C4-2B (cell line): ENCODE data around the gene USP34.

Experiments
- H3K27ac ChIP-seq: fragments of 450-650 bp; 2 replicates; pipeline ENCODE4 v1.5.1; 2017
- ZFX ChIP-seq: fragments of 450-650 bp; IDR thresholded peaks from 2 replicates; pipeline ENCODE4 v1.6.1; 2017
- TF ChIP-seq, protein P1 (sequence below): fragments of 450-650 bp; conservative IDR thresholded peaks from 2 replicates; pipeline ENCODE4 v1.5.1; 2017; ENCODE audit warnings: mild to moderate bottlenecking

USP34 gene

DNA sequence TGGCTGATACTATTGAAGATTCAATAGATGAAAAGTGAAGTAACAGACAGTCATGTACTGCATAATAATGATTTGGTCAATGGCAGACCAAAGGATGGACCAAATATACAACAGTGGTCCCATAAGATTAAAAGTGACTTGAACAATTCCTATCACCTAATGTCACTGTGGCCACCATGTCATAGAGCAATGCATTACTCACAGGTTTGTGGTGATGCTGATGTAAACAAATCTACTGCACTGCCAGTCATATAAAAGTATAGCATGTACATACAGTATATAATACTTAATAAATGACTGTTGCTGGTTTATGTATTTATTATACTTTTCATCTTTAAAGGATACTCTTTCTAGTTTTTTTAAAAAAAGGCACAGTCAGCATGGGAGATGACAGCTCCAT, 99.9 kb downstream of the USP34 start:
- no peak overlapping the region for H3K27ac ChIP-seq

DNA sequence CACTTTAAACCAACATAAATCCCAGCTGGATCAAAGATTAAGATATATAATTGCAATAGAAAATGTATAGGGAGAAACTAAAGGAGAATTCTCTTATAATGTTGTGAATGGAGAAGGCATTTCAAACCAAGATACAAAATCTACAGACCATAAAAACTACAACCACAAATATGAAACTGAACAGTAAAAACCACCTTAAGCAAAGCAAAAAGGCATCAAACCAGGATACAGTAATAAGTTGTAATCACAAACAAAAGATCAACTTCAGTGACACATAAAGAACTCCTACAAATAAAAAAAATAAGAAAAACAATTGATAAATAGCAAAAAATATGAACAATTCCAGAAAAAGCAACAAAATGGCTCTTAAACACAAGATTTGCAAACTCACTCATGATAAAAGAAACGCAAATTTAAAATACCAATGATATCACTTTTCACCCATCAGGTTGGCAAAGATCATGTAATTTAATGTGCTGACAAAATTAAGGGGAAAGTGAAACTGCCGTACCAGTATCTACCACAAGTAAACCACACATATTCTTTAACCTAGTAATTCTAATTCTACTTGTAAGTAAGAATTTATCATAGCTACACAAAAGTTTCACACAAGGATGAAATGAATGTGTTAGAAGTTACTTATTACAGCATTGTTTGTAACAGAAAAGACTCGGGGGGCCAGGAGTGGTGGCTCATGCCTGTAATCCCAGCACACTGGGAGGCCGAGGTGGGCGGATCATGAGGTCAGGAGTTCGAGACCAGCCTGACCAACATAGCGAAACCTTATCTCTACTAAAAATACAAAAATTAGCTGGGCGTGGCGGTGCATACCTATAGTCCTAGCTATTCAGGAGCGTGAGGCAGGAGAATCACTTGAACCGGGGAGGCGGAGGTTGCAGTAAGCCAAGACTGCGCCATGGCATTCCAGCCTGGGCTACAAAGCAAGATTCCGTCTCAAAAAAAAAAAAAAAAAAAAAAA, 101.9 kb downstream of the USP34 start:
- H3K27ac ChIP-seq: no peak overlapping the region
- TF ChIP-seq, protein P1, sequence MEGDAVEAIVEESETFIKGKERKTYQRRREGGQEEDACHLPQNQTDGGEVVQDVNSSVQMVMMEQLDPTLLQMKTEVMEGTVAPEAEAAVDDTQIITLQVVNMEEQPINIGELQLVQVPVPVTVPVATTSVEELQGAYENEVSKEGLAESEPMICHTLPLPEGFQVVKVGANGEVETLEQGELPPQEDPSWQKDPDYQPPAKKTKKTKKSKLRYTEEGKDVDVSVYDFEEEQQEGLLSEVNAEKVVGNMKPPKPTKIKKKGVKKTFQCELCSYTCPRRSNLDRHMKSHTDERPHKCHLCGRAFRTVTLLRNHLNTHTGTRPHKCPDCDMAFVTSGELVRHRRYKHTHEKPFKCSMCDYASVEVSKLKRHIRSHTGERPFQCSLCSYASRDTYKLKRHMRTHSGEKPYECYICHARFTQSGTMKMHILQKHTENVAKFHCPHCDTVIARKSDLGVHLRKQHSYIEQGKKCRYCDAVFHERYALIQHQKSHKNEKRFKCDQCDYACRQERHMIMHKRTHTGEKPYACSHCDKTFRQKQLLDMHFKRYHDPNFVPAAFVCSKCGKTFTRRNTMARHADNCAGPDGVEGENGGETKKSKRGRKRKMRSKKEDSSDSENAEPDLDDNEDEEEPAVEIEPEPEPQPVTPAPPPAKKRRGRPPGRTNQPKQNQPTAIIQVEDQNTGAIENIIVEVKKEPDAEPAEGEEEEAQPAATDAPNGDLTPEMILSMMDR: no peak
- TF ChIP-seq ZFX: no peak

More for the DNA sequence above, 99.9 kb downstream of the USP34 start:
- TF ChIP-seq ZFX: no peak
- TF ChIP-seq, protein P1: no peak

DNA sequence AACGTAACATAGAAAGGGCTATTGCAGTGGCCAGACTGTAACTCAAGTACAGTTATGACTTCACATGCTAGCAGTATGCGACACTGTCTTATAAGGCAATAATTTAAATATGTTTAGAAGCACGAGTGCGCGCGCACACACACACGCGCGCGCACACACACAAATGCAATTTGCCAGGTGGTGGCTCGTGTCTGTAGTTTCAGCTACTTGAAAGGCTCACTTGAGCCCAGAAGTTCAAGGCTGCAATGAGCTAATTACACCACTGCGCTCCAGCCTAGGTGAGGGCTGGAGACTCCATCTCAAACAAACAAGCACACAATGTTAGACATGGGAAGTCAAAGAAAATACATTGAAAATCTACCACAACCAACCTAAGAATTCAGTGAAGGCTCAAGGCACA, 103.7 kb downstream of the USP34 start:
- TF ChIP-seq, protein P1: no peak
- TF ChIP-seq ZFX: no peak
- H3K27ac ChIP-seq: no peak overlapping the region

DNA sequence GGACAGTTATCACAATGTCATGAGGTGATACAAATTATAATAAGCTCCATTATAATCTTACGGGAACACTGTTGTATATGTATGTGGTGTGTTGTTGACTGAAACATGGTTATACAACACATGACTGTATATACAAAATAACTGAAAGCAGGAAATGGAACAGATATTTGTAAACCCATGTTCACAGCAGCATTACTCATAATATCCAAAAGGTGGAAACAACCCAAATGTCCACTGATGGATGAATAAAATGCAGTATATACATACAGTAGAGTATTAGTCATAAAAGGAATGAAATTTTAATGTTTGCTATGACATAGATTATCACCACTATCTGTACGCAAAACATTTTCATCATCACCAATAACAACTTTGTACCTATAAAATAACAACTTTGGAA, 107.3 kb downstream of the USP34 start:
- TF ChIP-seq, protein P1: no peak
- TF ChIP-seq ZFX: no peak
- no peak overlapping the region for H3K27ac ChIP-seq

DNA sequence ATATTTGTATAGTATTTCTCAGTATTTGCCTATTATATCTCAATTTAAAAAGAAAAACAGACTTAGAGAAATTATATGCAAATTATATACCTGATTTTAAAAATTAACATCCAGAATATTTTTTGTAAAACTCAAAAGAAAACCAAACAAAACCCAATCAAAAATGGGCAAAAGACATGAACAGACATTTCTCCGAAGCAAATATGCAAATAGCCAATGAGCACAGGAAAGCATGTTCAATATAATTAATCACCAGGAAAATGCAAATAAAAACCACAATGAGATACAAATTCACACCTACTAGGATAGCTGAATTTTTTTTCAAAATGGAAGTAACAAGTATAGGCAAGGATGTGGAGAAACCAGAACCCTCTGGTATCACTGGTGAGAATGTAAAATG, 108.0 kb downstream of the USP34 start:
- H3K27ac ChIP-seq: no peak overlapping the region
- TF ChIP-seq, protein P1: no peak
- no peak for TF ChIP-seq ZFX

DNA sequence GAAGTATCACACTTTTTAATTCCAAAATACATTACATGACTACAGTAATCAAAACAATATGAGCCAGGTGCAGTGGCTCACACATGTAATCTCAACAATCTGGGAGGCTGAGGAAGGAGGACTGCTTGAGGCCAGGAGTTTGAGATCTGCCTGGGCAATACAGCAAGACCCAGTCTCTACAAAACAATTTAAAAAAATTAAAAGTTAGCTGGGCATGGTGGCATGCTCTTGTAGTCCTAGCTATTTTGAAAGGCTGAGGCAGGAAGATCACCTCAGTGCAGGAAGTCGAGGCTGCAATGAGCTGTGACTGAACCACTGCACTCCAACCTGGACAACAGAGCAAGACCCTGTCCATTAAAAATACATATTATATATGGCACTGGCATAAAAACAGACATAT, 109.8 kb downstream of the USP34 start:
- H3K27ac ChIP-seq: no peak overlapping the region
- TF ChIP-seq, protein P1: no peak
- no peak for TF ChIP-seq ZFX

DNA sequence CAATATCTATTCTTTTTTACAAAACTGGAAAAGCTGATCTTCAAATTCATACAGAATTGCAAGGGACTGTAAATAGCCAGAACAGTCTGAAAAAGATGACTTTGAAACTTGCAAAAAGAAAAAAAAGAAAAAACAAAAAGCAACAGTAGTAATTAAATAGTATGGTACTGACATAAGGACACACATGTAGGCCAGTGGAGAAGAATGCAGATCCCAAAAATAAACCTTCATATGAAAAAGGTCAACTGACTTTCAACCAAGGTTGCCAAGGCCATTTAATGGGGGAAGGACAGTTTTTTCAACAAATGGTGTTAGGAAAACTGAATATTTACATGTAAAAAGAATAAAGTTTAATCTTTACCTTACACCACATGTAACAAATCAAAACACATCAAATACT, 111.8 kb downstream of the USP34 start:
- H3K27ac ChIP-seq: no peak overlapping the region
- TF ChIP-seq, protein P1: no peak
- TF ChIP-seq ZFX: no peak
